ENCODE data around the gene CXCL11.

GRCh38 chr4:76061421-76061820 lies 25.6 kb upstream of the CXCL11 start:
- no peak for TF ChIP-seq ZFP30 (CRISPR knock-in tag; IDR thresholded peaks at IDR 0.05)
- no peak for TF ChIP-seq ESRRG (CRISPR knock-in tag; IDR thresholded peaks at IDR 0.05)
- no peak for TF ChIP-seq ZFP3 (CRISPR knock-in tag; IDR thresholded peaks at IDR 0.05)
- TF ChIP-seq CREB5 (CRISPR knock-in tag; IDR thresholded peaks at IDR 0.05; ENCODE audit: low read depth) = no peak
- TF ChIP-seq ZNF8 (CRISPR knock-in tag; IDR thresholded peaks at IDR 0.05) = no peak
- no peak for TF ChIP-seq ZNF565 (CRISPR knock-in tag; conservative IDR thresholded peaks at IDR 0.05; ENCODE audit: low read depth)
- no peak for TF ChIP-seq ZC3H10 (CRISPR knock-in tag; IDR thresholded peaks at IDR 0.05)
